ENCODE data around the gene TMEM183A.
A peak's percentile ranks its signal among the peaks of the same experiment; 100 is the strongest.

DNA sequence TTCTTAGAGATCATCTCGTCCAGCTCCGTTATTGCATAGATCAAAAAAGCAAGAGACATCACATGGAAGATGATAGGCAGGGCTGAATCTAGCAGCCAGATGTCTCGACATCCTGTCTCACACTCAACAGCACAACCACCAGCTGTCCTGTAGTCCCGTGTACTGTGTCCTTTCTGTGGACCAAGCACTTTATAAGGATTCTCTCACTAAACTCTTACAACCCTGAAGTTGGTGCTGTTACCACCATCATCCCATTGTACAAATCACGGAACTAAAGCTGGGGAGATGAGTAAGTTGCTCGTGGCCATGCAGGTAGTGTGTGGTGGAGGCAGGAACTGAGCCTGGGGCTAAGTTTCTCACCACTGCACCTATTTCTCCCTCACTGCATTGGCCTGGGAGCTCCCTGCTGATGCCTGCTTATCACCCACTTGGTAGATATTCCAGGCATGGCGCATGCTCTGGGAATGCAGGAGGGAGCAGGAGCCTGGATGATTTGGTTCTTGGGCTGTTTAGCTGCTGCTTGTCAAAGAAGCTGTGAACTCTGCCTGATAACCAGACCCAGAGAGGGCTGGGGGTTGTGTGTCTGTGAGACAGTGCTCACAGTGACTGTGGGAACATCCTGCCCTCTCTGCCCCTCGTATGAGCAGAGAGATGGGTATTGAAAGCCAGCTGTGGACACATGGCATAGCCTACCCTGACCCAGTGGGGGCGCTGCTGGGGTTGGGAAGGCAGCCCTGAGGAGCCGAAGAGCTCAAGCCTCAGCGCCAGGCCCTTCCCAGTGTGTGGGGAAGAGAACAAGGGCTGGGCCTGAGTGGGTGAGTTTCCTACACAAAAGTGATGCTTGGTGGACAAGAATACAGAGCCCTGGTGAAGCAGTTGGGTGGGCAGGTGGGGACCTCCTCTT lies 32.7 kb downstream of the TMEM183A start:
- TF ChIP-seq, protein P1, sequence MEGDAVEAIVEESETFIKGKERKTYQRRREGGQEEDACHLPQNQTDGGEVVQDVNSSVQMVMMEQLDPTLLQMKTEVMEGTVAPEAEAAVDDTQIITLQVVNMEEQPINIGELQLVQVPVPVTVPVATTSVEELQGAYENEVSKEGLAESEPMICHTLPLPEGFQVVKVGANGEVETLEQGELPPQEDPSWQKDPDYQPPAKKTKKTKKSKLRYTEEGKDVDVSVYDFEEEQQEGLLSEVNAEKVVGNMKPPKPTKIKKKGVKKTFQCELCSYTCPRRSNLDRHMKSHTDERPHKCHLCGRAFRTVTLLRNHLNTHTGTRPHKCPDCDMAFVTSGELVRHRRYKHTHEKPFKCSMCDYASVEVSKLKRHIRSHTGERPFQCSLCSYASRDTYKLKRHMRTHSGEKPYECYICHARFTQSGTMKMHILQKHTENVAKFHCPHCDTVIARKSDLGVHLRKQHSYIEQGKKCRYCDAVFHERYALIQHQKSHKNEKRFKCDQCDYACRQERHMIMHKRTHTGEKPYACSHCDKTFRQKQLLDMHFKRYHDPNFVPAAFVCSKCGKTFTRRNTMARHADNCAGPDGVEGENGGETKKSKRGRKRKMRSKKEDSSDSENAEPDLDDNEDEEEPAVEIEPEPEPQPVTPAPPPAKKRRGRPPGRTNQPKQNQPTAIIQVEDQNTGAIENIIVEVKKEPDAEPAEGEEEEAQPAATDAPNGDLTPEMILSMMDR (IDR thresholded peaks at IDR 0.05 in 2 of 3, conservative IDR thresholded peaks at IDR 0.05 in 1 of 3; ENCODE audit: control insufficient read depth in 2 of 3, extremely low read depth in 1 of 3, insufficient read depth in 1 of 3, low read depth in 3 of 3, low read length in 3 of 3), result 0 out of 6 replicates have a peak, but pooled peaks of 2 of the 3 experiments have one; percentile 15 to 18
- TF ChIP-seq TARDBP (IDR thresholded peaks at IDR 0.05; ENCODE audit: borderline replicate concordance) (no peak), NFYB (IDR thresholded peaks at IDR 0.05; ENCODE audit: insufficient read depth, low read depth, low read length) (no peak), POLR2A (IDR thresholded peaks at IDR 0.05; ENCODE audit: low read depth, low read length) (no peak), SREBF2 (IDR thresholded peaks at IDR 0.05; ENCODE audit: low read length) (no peak), ZNF274 (IDR thresholded peaks at IDR 0.05; ENCODE audit: insufficient read depth, insufficient read length) (no peak), SIN3A (IDR thresholded peaks at IDR 0.05; ENCODE audit: low read depth, low read length) (no peak), BACH1 (IDR thresholded peaks at IDR 0.05; ENCODE audit: borderline replicate concordance) (no peak), BRCA1 (IDR thresholded peaks at IDR 0.05; ENCODE audit: low read depth, low read length) (no peak), ZNF24 (IDR thresholded peaks at IDR 0.05) (no peak), NFYA (IDR thresholded peaks at IDR 0.05; ENCODE audit: borderline replicate concordance, low read depth, low read length) (no peak), YBX1 (IDR thresholded peaks at IDR 0.05) (no peak)
- TF ChIP-seq, protein P2, sequence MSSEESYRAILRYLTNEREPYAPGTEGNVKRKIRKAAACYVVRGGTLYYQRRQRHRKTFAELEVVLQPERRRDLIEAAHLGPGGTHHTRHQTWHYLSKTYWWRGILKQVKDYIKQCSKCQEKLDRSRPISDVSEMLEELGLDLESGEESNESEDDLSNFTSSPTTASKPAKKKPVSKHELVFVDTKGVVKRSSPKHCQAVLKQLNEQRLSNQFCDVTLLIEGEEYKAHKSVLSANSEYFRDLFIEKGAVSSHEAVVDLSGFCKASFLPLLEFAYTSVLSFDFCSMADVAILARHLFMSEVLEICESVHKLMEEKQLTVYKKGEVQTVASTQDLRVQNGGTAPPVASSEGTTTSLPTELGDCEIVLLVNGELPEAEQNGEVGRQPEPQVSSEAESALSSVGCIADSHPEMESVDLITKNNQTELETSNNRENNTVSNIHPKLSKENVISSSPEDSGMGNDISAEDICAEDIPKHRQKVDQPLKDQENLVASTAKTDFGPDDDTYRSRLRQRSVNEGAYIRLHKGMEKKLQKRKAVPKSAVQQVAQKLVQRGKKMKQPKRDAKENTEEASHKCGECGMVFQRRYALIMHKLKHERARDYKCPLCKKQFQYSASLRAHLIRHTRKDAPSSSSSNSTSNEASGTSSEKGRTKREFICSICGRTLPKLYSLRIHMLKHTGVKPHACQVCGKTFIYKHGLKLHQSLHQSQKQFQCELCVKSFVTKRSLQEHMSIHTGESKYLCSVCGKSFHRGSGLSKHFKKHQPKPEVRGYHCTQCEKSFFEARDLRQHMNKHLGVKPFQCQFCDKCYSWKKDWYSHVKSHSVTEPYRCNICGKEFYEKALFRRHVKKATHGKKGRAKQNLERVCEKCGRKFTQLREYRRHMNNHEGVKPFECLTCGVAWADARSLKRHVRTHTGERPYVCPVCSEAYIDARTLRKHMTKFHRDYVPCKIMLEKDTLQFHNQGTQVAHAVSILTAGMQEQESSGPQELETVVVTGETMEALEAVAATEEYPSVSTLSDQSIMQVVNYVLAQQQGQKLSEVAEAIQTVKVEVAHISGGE (CRISPR knock-in tag; IDR thresholded peaks at IDR 0.05), result no peak
- TF ChIP-seq, protein P3, sequence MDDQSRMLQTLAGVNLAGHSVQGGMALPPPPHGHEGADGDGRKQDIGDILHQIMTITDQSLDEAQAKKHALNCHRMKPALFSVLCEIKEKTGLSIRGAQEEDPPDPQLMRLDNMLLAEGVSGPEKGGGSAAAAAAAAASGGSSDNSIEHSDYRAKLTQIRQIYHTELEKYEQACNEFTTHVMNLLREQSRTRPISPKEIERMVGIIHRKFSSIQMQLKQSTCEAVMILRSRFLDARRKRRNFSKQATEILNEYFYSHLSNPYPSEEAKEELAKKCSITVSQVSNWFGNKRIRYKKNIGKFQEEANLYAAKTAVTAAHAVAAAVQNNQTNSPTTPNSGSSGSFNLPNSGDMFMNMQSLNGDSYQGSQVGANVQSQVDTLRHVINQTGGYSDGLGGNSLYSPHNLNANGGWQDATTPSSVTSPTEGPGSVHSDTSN (IDR thresholded peaks at IDR 0.05; ENCODE audit: insufficient replicate concordance, low read depth, low read length), result no peak

Measured in GM12878 (cell line).